GM12873 (cell line): ENCODE data around the gene CDKL2.

Experiments used
- CTCF ChIP-seq: IDR thresholded peaks from 2 replicates; pipeline ENCODE4 v1.5.1; 2012; ENCODE audit warnings: low read depth, mild to moderate bottlenecking, moderate library complexity, low read length, control low read depth; ENCODE audit not compliant: insufficient read depth; ENCODE audit errors: missing control alignments

Gene CDKL2

GRCh38 chr4:75555294-75556164 lies 74.8 kb downstream of the CDKL2 start, which contains the start of gene ODAPH:
TSS of gene ODAPH (plus strand) at chr4:75556066. CDS start at chr4:75556083, 17 bp downstream.
- TF ChIP-seq CTCF, result no peak

- no peak for TF ChIP-seq CTCF
Observed at GRCh38 chr4:75552452-75552851, 77.9 kb downstream of the CDKL2 start.

- TF ChIP-seq CTCF, result no peak
Observed at GRCh38 chr4:75549019-75549418, 81.3 kb downstream of the CDKL2 start.

- TF ChIP-seq CTCF, result no peak
Observed at GRCh38 chr4:75547647-75548387, 82.5 kb downstream of the CDKL2 start.

GRCh38 chr4:75545526-75545925 lies 84.8 kb downstream of the CDKL2 start:
- TF ChIP-seq CTCF, result no peak

- no peak for TF ChIP-seq CTCF
Observed at GRCh38 chr4:75544870-75545269, 85.5 kb downstream of the CDKL2 start.

GRCh38 chr4:75542824-75543223 lies 87.5 kb downstream of the CDKL2 start:
- TF ChIP-seq CTCF, result no peak
